HG02852 (cell line): Measurements from ENCODE around the gene CACNA1C.

Experiments used
- ATAC-seq: cut with Tn5 transposase; IDR thresholded peaks from one replicate; pipeline ENCODE4 v1.9.1; 2021; ENCODE audit warnings: mild to moderate bottlenecking, moderate library complexity; ENCODE audit not compliant: unreplicated experiment

Gene CACNA1C

GRCh38 chr12:2136901-2137300 lies 84.1 kb downstream of the CACNA1C start:
- ATAC-seq = no peak

GRCh38 chr12:2137711-2138110 lies 84.9 kb downstream of the CACNA1C start:
- ATAC-seq = no peak

GRCh38 chr12:2138294-2138693 lies 85.5 kb downstream of the CACNA1C start:
- ATAC-seq = no peak

- ATAC-seq = no peak
Observed at GRCh38 chr12:2138871-2139308, 86.1 kb downstream of the CACNA1C start.

GRCh38 chr12:2139651-2140050 lies 86.9 kb downstream of the CACNA1C start:
- no peak for ATAC-seq

- ATAC-seq = no peak
Observed at GRCh38 chr12:2140858-2141519, 88.2 kb downstream of the CACNA1C start.

- ATAC-seq = no peak
Observed at GRCh38 chr12:2142068-2142467, 89.3 kb downstream of the CACNA1C start.

- ATAC-seq = no peak
Observed at GRCh38 chr12:2144951-2145350, 92.2 kb downstream of the CACNA1C start.

- ATAC-seq = no peak
Observed at GRCh38 chr12:2145433-2145998, 92.7 kb downstream of the CACNA1C start.

GRCh38 chr12:2147335-2147734 lies 94.5 kb downstream of the CACNA1C start:
- no peak for ATAC-seq

GRCh38 chr12:2149091-2149490 lies 96.3 kb downstream of the CACNA1C start:
- ATAC-seq = no peak

GRCh38 chr12:2150833-2151232 lies 98.0 kb downstream of the CACNA1C start:
- ATAC-seq = no peak

GRCh38 chr12:2151391-2151790 lies 98.6 kb downstream of the CACNA1C start:
- ATAC-seq = no peak

- no peak for ATAC-seq
Observed at GRCh38 chr12:2152134-2152533, 99.3 kb downstream of the CACNA1C start.

GRCh38 chr12:2154050-2154449 lies 101.3 kb downstream of the CACNA1C start:
- ATAC-seq = no peak

GRCh38 chr12:2154521-2154920 lies 101.7 kb downstream of the CACNA1C start:
- ATAC-seq = no peak

- no peak for ATAC-seq
Observed at GRCh38 chr12:2156333-2156732, 103.5 kb downstream of the CACNA1C start.

GRCh38 chr12:2160043-2160442 lies 107.3 kb downstream of the CACNA1C start:
- no peak for ATAC-seq

- ATAC-seq = no peak
Observed at GRCh38 chr12:2161473-2161872, 108.7 kb downstream of the CACNA1C start.

GRCh38 chr12:2163177-2163941 lies 110.6 kb downstream of the CACNA1C start:
- no peak for ATAC-seq

GRCh38 chr12:2165021-2165420 lies 112.2 kb downstream of the CACNA1C start:
- ATAC-seq = no peak

- no peak for ATAC-seq
Observed at GRCh38 chr12:2165927-2166326, 113.1 kb downstream of the CACNA1C start.
